GM19035 (cell line): Measurements from ENCODE around the gene IDS.
"Not testable (repeated sequence)": the region's sequence is repeated elsewhere in the genome, so short reads cannot be mapped to it uniquely, and the experiment has no call there.

ENCODE experiments used
- ATAC-seq: cut with Tn5 transposase; IDR thresholded peaks from one replicate; pipeline ENCODE4 v1.9.1; 2021; ENCODE audit not compliant: unreplicated experiment

Gene IDS

GRCh38 chrX:149502923-149503322 lies 2.2 kb downstream of the IDS start:
- ATAC-seq = not testable (repeated sequence)

GRCh38 chrX:149499766-149500165 lies 5.3 kb downstream of the IDS start:
- no peak for ATAC-seq

DNA sequence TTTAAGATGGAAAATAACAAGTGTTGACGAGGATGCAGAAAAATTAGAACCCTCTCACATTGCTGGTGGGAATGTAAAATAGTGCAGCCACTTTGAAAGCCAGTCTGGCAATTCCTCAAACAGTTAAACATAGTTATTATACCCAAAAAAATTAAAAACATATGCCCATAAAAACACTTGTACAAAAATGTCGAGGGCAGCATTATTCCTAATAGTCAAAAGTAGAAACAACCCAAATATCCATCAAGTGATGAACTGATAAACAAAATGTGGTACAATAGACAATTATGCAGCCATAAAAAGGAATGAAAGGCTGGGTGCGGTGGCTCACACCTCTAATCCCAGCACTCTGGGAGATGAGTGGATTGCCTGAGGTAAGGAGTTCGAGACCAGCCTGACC lies 6.3 kb downstream of the IDS start:
- ATAC-seq = no peak

- ATAC-seq = no peak
Measured at GRCh38 chrX:149497626-149498025, 7.5 kb downstream of the IDS start.

DNA sequence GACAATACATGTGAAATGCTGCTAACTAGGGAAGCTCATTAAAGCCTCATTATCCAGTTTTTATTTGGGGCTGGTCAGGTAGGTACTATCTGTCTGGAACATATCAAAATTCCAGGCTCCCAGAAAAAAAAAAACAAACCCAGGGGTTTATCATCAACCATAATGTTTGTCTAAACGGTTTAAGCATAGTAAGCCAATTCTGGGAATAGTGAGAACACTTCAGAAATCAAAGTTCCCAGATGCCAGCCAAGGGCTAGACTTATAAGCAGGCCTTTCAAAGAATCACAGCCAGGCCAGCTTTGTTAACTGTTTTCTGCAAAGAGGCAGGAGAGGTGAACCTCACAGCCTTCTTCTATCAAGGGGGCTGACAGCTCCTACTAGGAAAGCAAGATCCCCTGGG lies 8.1 kb downstream of the IDS start:
- ATAC-seq = no peak

DNA sequence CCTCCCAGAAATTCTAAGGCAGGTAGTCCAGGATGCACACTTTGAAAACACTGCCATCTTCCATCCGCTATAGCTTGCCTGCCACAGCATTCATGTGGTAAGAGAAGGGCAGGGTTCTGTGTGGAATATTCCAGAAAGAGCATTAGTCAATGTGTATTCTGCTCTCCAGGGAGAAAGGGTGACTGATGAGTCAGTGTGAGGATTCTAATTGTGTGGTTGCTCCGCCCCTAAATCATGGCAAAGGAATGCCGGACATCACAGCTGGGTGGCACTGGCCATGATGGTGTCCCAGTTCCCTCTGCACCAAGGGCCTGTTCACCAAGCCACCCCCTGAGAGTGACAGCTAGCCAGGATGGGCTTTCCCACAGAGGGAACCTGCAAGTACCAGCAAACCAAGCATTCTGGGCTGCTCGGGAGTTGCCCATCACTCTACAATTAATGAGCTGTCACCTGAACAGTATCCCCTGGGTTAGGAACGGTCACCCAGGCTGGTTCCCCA lies 9.5 kb downstream of the IDS start:
- ATAC-seq = no peak

GRCh38 chrX:149494844-149495565 lies 10.1 kb downstream of the IDS start:
- ATAC-seq = no peak

GRCh38 chrX:149493567-149494562 lies 11.2 kb downstream of the IDS start:
- no peak for ATAC-seq

DNA sequence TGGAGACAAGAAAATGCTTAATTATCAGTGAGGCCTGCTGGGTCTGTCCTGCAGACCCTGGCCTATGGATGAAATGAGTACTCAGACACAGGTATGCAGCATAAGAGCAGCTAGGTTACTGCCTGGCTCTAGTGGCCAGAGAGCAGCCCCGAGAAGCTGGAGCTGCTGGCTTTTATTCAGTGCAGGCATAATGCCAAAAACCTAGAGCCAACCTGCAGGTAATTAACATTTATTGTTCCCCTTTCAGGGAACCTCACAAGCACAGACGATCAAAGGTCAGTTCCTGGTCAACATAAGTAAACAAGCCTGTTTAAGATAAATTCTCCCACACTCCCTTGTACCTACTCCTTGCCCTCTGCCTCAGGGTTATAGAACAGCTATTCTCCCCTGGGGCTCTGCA lies 13.3 kb downstream of the IDS start:
- ATAC-seq = no peak

- no peak for ATAC-seq
Measured at GRCh38 chrX:149490100-149490499, 15.0 kb downstream of the IDS start.

GRCh38 chrX:149488411-149489052 lies 16.6 kb downstream of the IDS start:
- not testable (repeated sequence) for ATAC-seq

DNA sequence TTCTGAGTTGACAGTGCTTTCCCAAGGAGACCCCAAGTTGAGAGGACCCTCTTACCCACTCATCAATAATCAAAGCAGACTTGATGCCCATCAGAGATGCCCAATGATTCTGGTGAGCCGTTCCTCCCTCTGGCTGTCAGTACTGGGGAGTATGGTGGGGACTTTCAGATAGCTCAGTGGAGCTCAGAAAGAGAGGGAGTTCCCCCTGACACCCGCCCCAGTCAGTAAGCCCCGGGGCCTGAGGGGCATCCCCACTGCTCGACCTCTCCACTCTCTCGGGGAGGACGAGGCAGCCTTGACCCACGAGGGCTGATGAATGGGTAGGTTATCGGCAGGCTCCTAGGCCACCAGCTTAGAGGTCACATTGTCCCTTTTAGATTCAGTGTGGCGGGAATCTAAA lies 17.1 kb downstream of the IDS start:
- not testable (repeated sequence) for ATAC-seq

DNA sequence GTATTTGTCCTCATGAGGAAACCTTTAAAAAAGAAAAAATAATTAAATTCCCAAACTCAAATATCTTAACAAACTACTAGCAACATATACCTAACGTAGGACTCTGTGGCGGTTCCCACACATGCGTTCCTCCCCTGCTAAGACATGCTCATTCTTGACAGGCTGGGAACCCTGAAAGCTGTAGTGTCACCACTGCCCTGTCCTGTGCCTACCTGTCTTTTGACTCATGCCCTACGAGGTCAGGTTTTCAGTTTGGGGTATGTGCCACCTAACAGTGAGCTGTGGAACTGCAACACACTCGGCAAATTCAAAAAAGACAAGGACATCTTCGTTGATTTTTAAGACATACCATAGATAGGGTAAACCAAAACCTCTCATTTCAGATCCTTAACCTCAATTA lies 17.8 kb downstream of the IDS start:
- ATAC-seq = no peak

GRCh38 chrX:149476513-149476912 lies 28.6 kb downstream of the IDS start:
- ATAC-seq = peak; percentile 60

- ATAC-seq = no peak
Measured at GRCh38 chrX:149473966-149474365, 31.1 kb downstream of the IDS start.

- no peak for ATAC-seq
Measured at GRCh38 chrX:149473092-149473491, 32.0 kb downstream of the IDS start.

- no peak for ATAC-seq
Measured at GRCh38 chrX:149472625-149473024, 32.5 kb downstream of the IDS start.

GRCh38 chrX:149471397-149471796 lies 33.7 kb downstream of the IDS start:
- no peak for ATAC-seq

DNA sequence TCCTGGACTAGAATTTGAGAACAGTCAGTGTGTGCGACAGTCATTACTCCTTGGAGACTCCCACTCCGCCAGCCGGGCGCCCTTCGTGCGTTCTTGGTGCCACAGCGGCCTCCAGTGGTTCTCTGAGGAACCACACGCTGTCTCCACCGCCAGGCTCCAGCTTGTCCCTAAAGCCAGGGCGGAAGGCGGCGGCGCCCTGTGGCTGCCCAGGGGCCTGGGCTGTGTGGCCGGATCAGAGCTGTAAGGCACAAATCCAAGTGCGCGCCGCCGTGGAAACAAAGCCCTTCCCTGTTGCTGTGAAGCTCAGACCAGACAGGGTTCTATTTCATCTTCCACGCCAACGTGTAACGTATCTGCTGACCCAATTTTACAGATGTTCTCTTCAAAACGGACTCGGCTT lies 34.2 kb downstream of the IDS start:
- peak; percentile 94 for ATAC-seq

DNA sequence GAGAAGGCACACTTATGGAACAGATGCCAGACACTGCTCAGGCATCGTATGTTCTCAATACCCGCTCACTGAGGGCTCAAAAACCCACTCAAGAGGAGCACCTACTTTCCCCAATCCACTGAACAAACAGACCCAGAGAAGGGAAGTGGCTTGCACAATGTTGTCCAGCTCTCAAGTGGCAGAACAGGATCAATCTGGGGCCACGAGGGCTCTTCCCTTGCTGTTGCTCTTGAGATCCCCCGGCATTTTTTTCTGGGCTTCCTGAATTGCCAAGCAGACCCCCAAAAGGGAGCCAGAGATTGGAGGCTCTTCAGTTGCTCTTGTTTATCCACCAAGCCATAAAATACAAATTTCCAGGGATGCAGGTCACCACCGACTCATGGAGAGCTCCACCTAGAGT lies 35.7 kb downstream of the IDS start:
- no peak for ATAC-seq

DNA sequence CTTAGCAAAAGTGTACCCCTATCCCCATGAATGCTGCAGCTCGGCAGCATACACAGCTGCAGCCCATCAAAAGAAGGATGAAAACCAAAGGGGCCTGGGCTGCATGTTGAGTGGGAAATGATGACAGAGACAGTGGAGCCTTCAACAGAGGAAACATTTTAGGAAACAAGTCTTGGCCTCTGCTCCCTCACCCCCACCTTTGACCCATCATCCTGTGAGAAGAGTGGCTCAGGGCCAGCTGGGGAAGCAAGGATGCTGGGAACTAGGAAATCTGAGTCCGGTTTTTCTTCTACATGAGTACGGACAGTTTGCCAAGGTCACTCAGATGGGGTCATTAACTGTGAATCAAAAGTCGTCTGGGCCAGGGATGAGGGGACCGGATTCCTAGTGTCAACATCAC lies 37.2 kb downstream of the IDS start:
- ATAC-seq = no peak
